H1 (cell line): ENCODE measurements around the gene CAST. TPM values are rescaled to one million over a fixed set of nuclear protein-coding genes. Genes with fewer than 3 reads are reported as not detected.

ENCODE experiments used
- CTCF ChIA-PET: fragments of 300-600 bp; sonication (Branson Sonifier 250); formaldehyde crosslinking; loops from one replicate; lab custom pipeline; 2021; ENCODE audit not compliant: partially characterized antibody; lab: Charles Lee
- POLR2A ChIA-PET: fragments of 300-600 bp; sonication (Branson Sonifier 250); formaldehyde crosslinking; loops from one replicate; lab custom pipeline; 2021; ENCODE audit warnings: inconsistent platforms; ENCODE audit not compliant: partially characterized antibody; lab: Charles Lee
- DNase-seq, 2 experiments: peaks; one replicate each; pipeline versions ENCODE4 v3.0.0 to v3.0.0-alpha.2; 2010 to 2022; ENCODE audit warnings: low spot score in 2 of 2, low read depth in 1 of 2, mixed read lengths in 1 of 2
- FAIRE-seq: peaks from 2 replicates; lab custom pipeline; 2011; peaks lifted over from hg19 to GRCh38; lab: Jason Lieb, UNC
- H2AFZ ChIP-seq: 2 replicates; pipeline ENCODE4 v1.8.1; 2012; ENCODE audit warnings: low read length, inconsistent platforms
- H2AK5ac ChIP-seq: 2 replicates; pipeline ENCODE4 v1.6.1; 2013; ENCODE audit warnings: low read depth, low read length
- H2BK120ac ChIP-seq: replicated peaks from 2 replicates; pipeline ENCODE3; 2013; ENCODE audit warnings: low read depth, low read length, inconsistent platforms
- H2BK12ac ChIP-seq: 2 replicates; pipeline ENCODE4 v1.6.1; 2013; ENCODE audit warnings: low read depth, low read length
- H2BK15ac ChIP-seq: 2 replicates; pipeline ENCODE4 v1.6.1; 2013; ENCODE audit warnings: low read length
- H2BK20ac ChIP-seq: 2 replicates; pipeline ENCODE4 v1.6.1; 2013; ENCODE audit warnings: low read length
- H2BK5ac ChIP-seq: 2 replicates; pipeline ENCODE4 v1.6.1; 2013; ENCODE audit warnings: low read depth, low read length
- H3K14ac ChIP-seq: 2 replicates; pipeline ENCODE4 v1.6.1; 2013; ENCODE audit warnings: inconsistent platforms; ENCODE audit not compliant: insufficient read length
- H3K18ac ChIP-seq: 2 replicates; pipeline ENCODE4 v1.6.1; 2013; ENCODE audit warnings: low read length; ENCODE audit errors: extremely low read depth
- H3K23ac ChIP-seq: 2 replicates; pipeline ENCODE4 v1.6.1; 2013; ENCODE audit warnings: inconsistent platforms; ENCODE audit not compliant: insufficient read length
- H3K23me2 ChIP-seq: 2 replicates; pipeline ENCODE4 v1.6.1; 2013; ENCODE audit warnings: low read depth, low read length
- H3K27ac ChIP-seq: 2 replicates; pipeline ENCODE4 v1.6.1; 2011; ENCODE audit warnings: low read depth, low read length, inconsistent platforms
- H3K27me3 ChIP-seq, 4 experiments: replicated peaks in 1 of 4; 1 replicate in 1 of 4; 2 replicates in 3 of 4; pipeline versions ENCODE4 v1.6.1 to v1.8.1; 2011 to 2013; ENCODE audit warnings: low read length in 3 of 4, mild to moderate bottlenecking in 3 of 4, inconsistent platforms in 2 of 4, mixed read lengths in 2 of 4, moderate library complexity in 1 of 4; ENCODE audit not compliant: control insufficient read depth in 3 of 4, insufficient read depth in 3 of 4; ENCODE audit errors: extremely low read depth in 1 of 4
- H3K36me3 ChIP-seq, 4 experiments: 2 replicates each; pipeline versions ENCODE4 v1.6.1 to v1.8.1; 2011 to 2013; ENCODE audit warnings: mild to moderate bottlenecking in 4 of 4, low read length in 3 of 4, moderate library complexity in 2 of 4, control low read depth in 1 of 4, inconsistent platforms in 1 of 4; ENCODE audit not compliant: insufficient read depth in 4 of 4, control insufficient read depth in 2 of 4
- H3K4ac ChIP-seq: replicated peaks from 2 replicates; pipeline ENCODE3; 2013; ENCODE audit warnings: low read length, low read depth, mixed read lengths, inconsistent platforms; ENCODE audit not compliant: insufficient read length
- H3K4me1 ChIP-seq, 4 experiments: replicated peaks in 1 of 4; 1 replicate in 1 of 4; 2 replicates in 3 of 4; pipeline versions ENCODE4 v1.6.1 to v1.8.1; 2011 to 2013; ENCODE audit warnings: low read length in 3 of 4, inconsistent platforms in 2 of 4, mixed read lengths in 1 of 4; ENCODE audit not compliant: insufficient read depth in 4 of 4, control insufficient read depth in 3 of 4
- H3K4me2 ChIP-seq, 2 experiments: 2 replicates each; pipeline versions ENCODE4 v1.6.1 to v1.8.1; 2011 to 2013; ENCODE audit warnings: low read depth in 2 of 2, low read length in 2 of 2, control low read depth in 1 of 2, inconsistent platforms in 1 of 2, mild to moderate bottlenecking in 1 of 2; ENCODE audit not compliant: insufficient read depth in 1 of 2
- H3K4me3 ChIP-seq, 4 experiments: fragments of 200-600, 300-600 bp in 1 of 4; sonication (generic), shearing (Covaris generic), sonication (Bioruptor Twin) in 1 of 4; 2 replicates each; pipeline versions ENCODE4 v1.5.1 to v1.8.1; 2011 to 2016; ENCODE audit warnings: low read length in 4 of 4, low read depth in 3 of 4, control low read depth in 2 of 4, inconsistent platforms in 2 of 4, mild to moderate bottlenecking in 2 of 4, mixed read lengths in 1 of 4, moderate library complexity in 1 of 4; ENCODE audit not compliant: insufficient read depth in 2 of 4; ENCODE audit errors: extremely low read depth in 1 of 4
- H3K56ac ChIP-seq: replicated peaks from 2 replicates; pipeline ENCODE3; 2013; ENCODE audit warnings: low read depth, mild to moderate bottlenecking, mixed read lengths, low read length, inconsistent platforms; ENCODE audit not compliant: insufficient read length
- H3K79me1 ChIP-seq: 2 replicates; pipeline ENCODE4 v1.6.1; 2013; ENCODE audit warnings: low read depth, low read length, control low read depth
- H3K79me2 ChIP-seq, 2 experiments: 2 replicates each; pipeline versions ENCODE4 v1.6.1 to v1.8.1; 2012 to 2013; ENCODE audit warnings: low read length in 2 of 2, mild to moderate bottlenecking in 2 of 2, inconsistent platforms in 1 of 2; ENCODE audit not compliant: insufficient read depth in 2 of 2, control insufficient read depth in 1 of 2
- H3K9ac ChIP-seq, 4 experiments: replicated peaks in 1 of 4; 1 replicate in 1 of 4; 2 replicates in 3 of 4; pipeline versions ENCODE4 v1.6.1 to v1.8.1; 2011 to 2013; ENCODE audit warnings: low read depth in 3 of 4, low read length in 3 of 4, control low read depth in 2 of 4, mild to moderate bottlenecking in 2 of 4, moderate library complexity in 2 of 4, inconsistent platforms in 1 of 4; ENCODE audit errors: extremely low read depth in 1 of 4
- H3K9me3 ChIP-seq, 2 experiments: 2 replicates each; pipeline versions ENCODE4 v1.6.1 to v1.8.1; 2012 to 2013; ENCODE audit warnings: mild to moderate bottlenecking in 2 of 2, moderate library complexity in 2 of 2, control low read depth in 1 of 2, inconsistent platforms in 1 of 2, low read depth in 1 of 2, low read length in 1 of 2, mixed read lengths in 1 of 2; ENCODE audit not compliant: insufficient read depth in 2 of 2
- H4K20me1 ChIP-seq, 2 experiments: replicated peaks in 1 of 2; 2 replicates each; pipeline versions ENCODE3 to v1.8.1; 2011 to 2013; ENCODE audit warnings: inconsistent platforms in 2 of 2, low read length in 2 of 2, mild to moderate bottlenecking in 1 of 2; ENCODE audit not compliant: insufficient read depth in 2 of 2, control insufficient read depth in 1 of 2
- H4K5ac ChIP-seq: 2 replicates; pipeline ENCODE4 v1.6.1; 2013; ENCODE audit warnings: low read length, low read depth, mixed read lengths, inconsistent platforms; ENCODE audit not compliant: insufficient read length
- H4K8ac ChIP-seq: 2 replicates; pipeline ENCODE4 v1.8.0; 2013; ENCODE audit warnings: mild to moderate bottlenecking, moderate library complexity, low read length, inconsistent platforms; ENCODE audit not compliant: insufficient read depth; ENCODE audit errors: extremely low read depth
- H4K91ac ChIP-seq: replicated peaks from 2 replicates; pipeline ENCODE3; 2013; ENCODE audit warnings: low read length, mixed read lengths, inconsistent platforms; ENCODE audit not compliant: insufficient read length
- BCL11A ChIP-seq, 2 experiments: IDR thresholded peaks; one replicate each; pipeline ENCODE4 v1.6.1; 2011; ENCODE audit warnings: low read depth in 2 of 2, low read length in 2 of 2, mild to moderate bottlenecking in 2 of 2
- EZH2 ChIP-seq: fragments of 200-600 bp; sonication (generic); IDR thresholded peaks from 2 replicates; pipeline ENCODE4 v1.7.1; 2012; ENCODE audit warnings: low read depth, mild to moderate bottlenecking, moderate library complexity, low read length, inconsistent platforms; ENCODE audit not compliant: severe bottlenecking
- HDAC2 ChIP-seq, 2 experiments: fragments of 300-600 bp in 1 of 2; sonication (generic) in 1 of 2; IDR thresholded peaks; 2 replicates each; pipeline ENCODE4 v1.6.1; 2011 to 2012; ENCODE audit warnings: low read depth in 2 of 2, low read length in 2 of 2, mild to moderate bottlenecking in 2 of 2, moderate library complexity in 2 of 2, borderline replicate concordance in 1 of 2, inconsistent platforms in 1 of 2
- MAX ChIP-seq: IDR thresholded peaks from 2 replicates; pipeline ENCODE4 v1.6.1; 2012; ENCODE audit warnings: inconsistent platforms
- POU5F1 ChIP-seq: IDR thresholded peaks from 2 replicates; pipeline ENCODE4 v1.6.1; 2011; ENCODE audit warnings: low read depth, mild to moderate bottlenecking, low read length, moderate library complexity
- SIX5 ChIP-seq: IDR thresholded peaks from 2 replicates; pipeline ENCODE4 v1.6.1; 2011; ENCODE audit warnings: mild to moderate bottlenecking, low read depth, low read length
- SUZ12 ChIP-seq: fragments of 200-600 bp; sonication (generic); IDR thresholded peaks from 2 replicates; pipeline ENCODE4 v1.6.1; 2012; ENCODE audit warnings: mild to moderate bottlenecking, inconsistent platforms, low read length, moderate library complexity, mixed read lengths
- TCF12 ChIP-seq: IDR thresholded peaks from 2 replicates; pipeline ENCODE4 v1.6.1; 2011; ENCODE audit warnings: low read depth, mild to moderate bottlenecking, low read length
- WGBS, 2 experiments: shearing (Covaris generic) in 1 of 2; methylation state at CpG; one replicate each; pipeline versions ENCODE4 v1.1.6 to v1.1.7; 2013 to 2015; ENCODE audit warnings: low lambda C conversion rate in 2 of 2, mixed read lengths in 2 of 2, inconsistent platforms in 1 of 2, low coverage in 1 of 2, missing lambda C conversion rate in 1 of 2; ENCODE audit not compliant: insufficient replicate concordance in 2 of 2, insufficient coverage in 1 of 2, insufficient read length in 1 of 2; ENCODE audit errors: extremely low coverage in 1 of 2, missing lambda C conversion rate in 1 of 2; 5-methylcytosine and 5-hydroxymethylcytosine counted together
- polyA plus RNA-seq, 7 experiments: library from polyadenylated mRNA; depleted of rRNA in 3 of 7; stranded (reverse) in 5 of 7; unstranded in 2 of 7; fragments of >200 nt in 5 of 7; fragments of 200-250 nt in 2 of 7; gene quantifications; 1 replicate in 5 of 7; 2 replicates in 1 of 7; 4 replicates in 1 of 7; pipeline versions ENCODE4 v1.2.1 to v1.2.3, GENCODE V29; 2011 to 2013; ENCODE audit warnings: missing spikeins in 2 of 7, mixed read lengths in 2 of 7
- total RNA-seq: library from RNA; stranded (reverse); fragmentation: NEBNext Ultra II Directional; extraction: Animal tissue kit (Norgen Biotek cat#: 25700); gene quantifications from 2 replicates; pipeline ENCODE4 v1.2.1, GENCODE V29; 2021

CAST gene
- total and polyA plus RNA-seq, 2 of the 8 experiments (the other 6 are each of a cell fraction or from before 2014, with no cell fraction given): 9.0 to 48.2 TPM

GRCh38 chr5:96717874-96718273, 55.7 kb downstream of the CAST start:
- Histone ChIP-seq H4K8ac (no peak overlapping the region), H3K4me2 (no peak overlapping the region), H3K4me3 (no peak overlapping the region), H3K9me3 (no peaks in the 10 kb centered on the region), H4K91ac (no peak overlapping the region), H3K23me2 (no peaks in the 10 kb centered on the region), H2BK120ac (no peak overlapping the region), H3K4me1 (0 out of 7 replicates have a peak, but pooled peaks cover 0 to 4% (median 0%) of the 10 kb centered on the region in 4 experiments), H3K36me3 (no peaks in the 10 kb centered on the region), H3K56ac (no peak overlapping the region), H3K9ac (no peak overlapping the region), H3K23ac (no peak overlapping the region), H2AK5ac (no peak overlapping the region), H2BK20ac (no peak overlapping the region), H3K14ac (no peak overlapping the region), H3K27ac (no peak overlapping the region), H4K5ac (no peak overlapping the region), H2AFZ (no peak overlapping the region), H2BK15ac (no peak overlapping the region), H2BK12ac (no peak overlapping the region), H3K27me3 (no peaks in the 10 kb centered on the region), H2BK5ac (no peak overlapping the region), H3K79me2 (no peaks in the 10 kb centered on the region), H3K18ac (no peak overlapping the region), H3K79me1 (no peaks in the 10 kb centered on the region; the same call in 1 of the 2 replicates), H3K4ac (no peak overlapping the region), H4K20me1 (no peaks in the 10 kb centered on the region)
- FAIRE-seq (no peak), DNase-seq (no peak)
- 89% methylated on average over 1 of the region's 1 CpG; no CpG with 5 or more reads in 1 of the 2 experiments for WGBS, 2 experiments
- ChIA-PET POLR2A (no interaction called here), CTCF (no interaction called here)
- TF ChIP-seq SUZ12: no peak
- no peak for TF ChIP-seq TCF12
- TF ChIP-seq SIX5: no peak
- TF ChIP-seq HDAC2 (IDR thresholded peaks at IDR 0.05; ENCODE audit: borderline replicate concordance in 1 of 2, low read depth in 2 of 2, low read length in 2 of 2): no peak
- no peak for TF ChIP-seq EZH2
- no peak for TF ChIP-seq POU5F1
- TF ChIP-seq MAX: no peak
- no peak for TF ChIP-seq BCL11A (IDR thresholded peaks at IDR 0.05; ENCODE audit: low read depth in 2 of 2, low read length in 2 of 2)
